ENCODE data around the gene ARID1B. TPM values are rescaled to one million over a fixed set of nuclear protein-coding genes. Genes with fewer than 3 reads are reported as not detected.

The ARID1B gene
- total and polyA plus RNA-seq, 2 of the 13 experiments (the other 11 are each of a cell fraction or from before 2014, with no cell fraction given), result 20.1 to 32.6 TPM

- TF ChIP-seq ERF (CRISPR knock-in tag; IDR thresholded peaks at IDR 0.05), result peak; percentile 71
- TF ChIP-seq ZBED4 (CRISPR knock-in tag; IDR thresholded peaks at IDR 0.05; ENCODE audit: borderline replicate concordance), result no peak
- TF ChIP-seq GMEB2 (CRISPR knock-in tag; IDR thresholded peaks at IDR 0.05; ENCODE audit: low read depth), result no peak
- no peak for TF ChIP-seq ZNF333 (CRISPR knock-in tag; IDR thresholded peaks at IDR 0.05; ENCODE audit: borderline replicate concordance)
- no peak for TF ChIP-seq ZNF20 (CRISPR knock-in tag; IDR thresholded peaks at IDR 0.05)
- peak; percentile 31; the same call in 1 of the 2 replicates for TF ChIP-seq AHR (CRISPR knock-in tag; IDR thresholded peaks at IDR 0.05)
- peak; percentile 48 to 72; a peak in 2 of 4 replicates for TF ChIP-seq HMGXB4 (CRISPR knock-in tag; IDR thresholded peaks at IDR 0.05; ENCODE audit: borderline replicate concordance in 1 of 2, low read depth in 1 of 2)
- no peak for TF ChIP-seq TEAD2 (CRISPR knock-in tag; IDR thresholded peaks at IDR 0.05)
- TF ChIP-seq GATAD2A (CRISPR knock-in tag; IDR thresholded peaks at IDR 0.05), result no peak
- TF ChIP-seq ATF7 (IDR thresholded peaks at IDR 0.05), result 0 out of 2 replicates have a peak, but pooled peaks have one; percentile 4
- TF ChIP-seq ATF7 (CRISPR knock-in tag; IDR thresholded peaks at IDR 0.05), result no peak
- TF ChIP-seq KLF6 (CRISPR knock-in tag; IDR thresholded peaks at IDR 0.05), result 0 out of 2 replicates have a peak, but pooled peaks have one; percentile 73
- TF ChIP-seq ZNF224 (CRISPR knock-in tag; IDR thresholded peaks at IDR 0.05), result no peak; the same call in 1 of the 2 replicates
- TF ChIP-seq KLF9 (CRISPR knock-in tag; IDR thresholded peaks at IDR 0.05; ENCODE audit: low read depth), result no peak
- no peak for TF ChIP-seq TEF (CRISPR knock-in tag; IDR thresholded peaks at IDR 0.05)
- TF ChIP-seq CAMTA2 (CRISPR knock-in tag; IDR thresholded peaks at IDR 0.05; ENCODE audit: borderline replicate concordance), result no peak
- no peak for TF ChIP-seq CBX1 (IDR thresholded peaks at IDR 0.05; ENCODE audit: low read depth)
- no peak for TF ChIP-seq ZNF878 (CRISPR knock-in tag; IDR thresholded peaks at IDR 0.05)
- no peak for TF ChIP-seq ZNF510 (CRISPR knock-in tag; IDR thresholded peaks at IDR 0.05; ENCODE audit: low read depth)
These were observed 444.1 kb downstream of the ARID1B start (continued) for GRCh38 chr6:157221049-157221816.
